ENCODE results near the gene ST8SIA4.

The ST8SIA4 gene

GRCh38 chr5:100904259-100904861 lies 1.3 kb upstream of the ST8SIA4 start:
- TF ChIP-seq MYC (IDR thresholded peaks at IDR 0.05; ENCODE audit: low read depth, low read length) (no peak; the same call in 1 of the 2 replicates), CTCF (IDR thresholded peaks at IDR 0.05; ENCODE audit: low read depth, low read length) (no peak), MAX (IDR thresholded peaks at IDR 0.05; ENCODE audit: low read depth, low read length) (0 out of 2 replicates have a peak, but pooled peaks have one; percentile 13), POLR2A (IDR thresholded peaks at IDR 0.05; ENCODE audit: extremely low read depth, insufficient read length) (peak; percentile 20)
- peak overlapping the region; percentile 100 for H3K4me3 ChIP-seq (ENCODE audit: low read depth, low read length)
- DNase-seq (ENCODE audit: low read depth): peak; percentile 72

- peak overlapping the region; percentile 100 for H3K4me3 ChIP-seq (ENCODE audit: low read depth, low read length)
- peak; percentile 71 for DNase-seq (ENCODE audit: low read depth)
- TF ChIP-seq MAX (IDR thresholded peaks at IDR 0.05; ENCODE audit: low read depth, low read length): peak; percentile 13; the same call in 1 of the 2 replicates
- 0 out of 2 replicates have a peak, but pooled peaks have one; percentile 18 for TF ChIP-seq MYC (IDR thresholded peaks at IDR 0.05; ENCODE audit: low read depth, low read length)
- no peak for TF ChIP-seq CTCF (IDR thresholded peaks at IDR 0.05; ENCODE audit: low read depth, low read length)
- TF ChIP-seq POLR2A (IDR thresholded peaks at IDR 0.05; ENCODE audit: extremely low read depth, insufficient read length): no peak
Observed at GRCh38 chr5:100902440-100903038, 543 bp downstream of the ST8SIA4 start.

GRCh38 chr5:100901821-100902341 lies 1.2 kb downstream of the ST8SIA4 start:
- H3K4me3 ChIP-seq (ENCODE audit: low read depth, low read length): peak overlapping the region; percentile 100
- TF ChIP-seq POLR2A (IDR thresholded peaks at IDR 0.05; ENCODE audit: extremely low read depth, insufficient read length): peak; percentile 35
- TF ChIP-seq CTCF (IDR thresholded peaks at IDR 0.05; ENCODE audit: low read depth, low read length): no peak
- TF ChIP-seq MYC (IDR thresholded peaks at IDR 0.05; ENCODE audit: low read depth, low read length): no peak
- TF ChIP-seq MAX (IDR thresholded peaks at IDR 0.05; ENCODE audit: low read depth, low read length): 0 out of 2 replicates have a peak, but pooled peaks have one; percentile 4
- peak; percentile 93 for DNase-seq (ENCODE audit: low read depth)

- H3K4me3 ChIP-seq (ENCODE audit: low read depth, low read length): peak overlapping the region; percentile 100
- TF ChIP-seq CTCF (IDR thresholded peaks at IDR 0.05; ENCODE audit: low read depth, low read length) (no peak), MYC (IDR thresholded peaks at IDR 0.05; ENCODE audit: low read depth, low read length) (peak; percentile 71), POLR2A (IDR thresholded peaks at IDR 0.05; ENCODE audit: extremely low read depth, insufficient read length) (no peak), MAX (IDR thresholded peaks at IDR 0.05; ENCODE audit: low read depth, low read length) (peak; percentile 43; the same call in 1 of the 2 replicates)
- DNase-seq (ENCODE audit: low read depth): peak; percentile 98
Observed at GRCh38 chr5:100900796-100901781, 2.0 kb downstream of the ST8SIA4 start.

GRCh38 chr5:100900142-100900795 lies 2.8 kb downstream of the ST8SIA4 start:
- TF ChIP-seq MAX (IDR thresholded peaks at IDR 0.05; ENCODE audit: low read depth, low read length): peak; percentile 53
- TF ChIP-seq POLR2A (IDR thresholded peaks at IDR 0.05; ENCODE audit: extremely low read depth, insufficient read length): no peak
- TF ChIP-seq MYC (IDR thresholded peaks at IDR 0.05; ENCODE audit: low read depth, low read length): peak; percentile 74
- TF ChIP-seq CTCF (IDR thresholded peaks at IDR 0.05; ENCODE audit: low read depth, low read length): peak; percentile 57
- DNase-seq (ENCODE audit: low read depth): peak; percentile 88
- peak overlapping the region; percentile 100 for H3K4me3 ChIP-seq (ENCODE audit: low read depth, low read length)
